ENCODE measurements around the gene MAT1A. TPM values are rescaled to one million over a fixed set of nuclear protein-coding genes. Genes with fewer than 3 reads are reported as not detected.

Gene MAT1A
- total and polyA plus RNA-seq, 8 donors = 0.33 to 0.78 (median 0.51) TPM

- H3K36me3 ChIP-seq = no peaks in the 10 kb centered on the region
- intact Hi-C loops (cut with DNase I) = no loop called here
- TF ChIP-seq CTCF (IDR thresholded peaks at IDR 0.05) = no peak
- peaks cover 0 to 5% of the 10 kb centered on the region in 2 donors for H3K27me3 ChIP-seq
- H3K4me1 ChIP-seq = no peaks in the 10 kb centered on the region
- DNase-seq = no peak
- no peaks in the 10 kb centered on the region for H3K9me3 ChIP-seq
- no peak for ATAC-seq
- H3K27ac ChIP-seq = no peak overlapping the region
- no peak overlapping the region for H3K4me3 ChIP-seq
Measured at GRCh38 chr10:80283119-80283518, 6.3 kb downstream of the MAT1A start.

GRCh38 chr10:80281784-80282765 is 7.4 kb downstream of the MAT1A start:
- Histone ChIP-seq H3K27ac (no peak overlapping the region), H3K27me3 (peaks cover 0 to under 1% of the 10 kb centered on the region in 2 donors), H3K4me3 (no peak overlapping the region), H3K9me3 (no peaks in the 10 kb centered on the region), H3K4me1 (no peaks in the 10 kb centered on the region), H3K36me3 (no peaks in the 10 kb centered on the region)
- ATAC-seq = no peak
- intact Hi-C loops (cut with DNase I) = no loop called here
- TF ChIP-seq CTCF (IDR thresholded peaks at IDR 0.05) = no peak
- no peak for DNase-seq

GRCh38 chr10:80281292-80281691 is 8.2 kb downstream of the MAT1A start:
- no peak for ATAC-seq
- Histone ChIP-seq H3K9me3 (no peaks in the 10 kb centered on the region), H3K36me3 (no peaks in the 10 kb centered on the region), H3K27me3 (no peaks in the 10 kb centered on the region), H3K4me1 (no peaks in the 10 kb centered on the region), H3K27ac (no peak overlapping the region), H3K4me3 (no peak overlapping the region)
- intact Hi-C loops (cut with DNase I) = no loop called here
- DNase-seq = no peak
- no peak for TF ChIP-seq CTCF (IDR thresholded peaks at IDR 0.05)

- H3K36me3 ChIP-seq = no peaks in the 10 kb centered on the region
- H3K27me3 ChIP-seq = no peaks in the 10 kb centered on the region
- ATAC-seq (no peak), DNase-seq (no peak)
- H3K9me3 ChIP-seq = no peaks in the 10 kb centered on the region
- no peaks in the 10 kb centered on the region for H3K4me1 ChIP-seq
- H3K4me3 ChIP-seq = no peak overlapping the region
- H3K27ac ChIP-seq = no peak overlapping the region
- intact Hi-C loops (cut with DNase I) = no loop called here
- no peak for TF ChIP-seq CTCF (IDR thresholded peaks at IDR 0.05)
Measured at GRCh38 chr10:80280071-80280800, 9.2 kb downstream of the MAT1A start.

GRCh38 chr10:80279146-80279545 is 10.3 kb downstream of the MAT1A start:
- ATAC-seq (no peak), DNase-seq (no peak)
- no peak overlapping the region for H3K4me3 ChIP-seq
- no peak for TF ChIP-seq CTCF (IDR thresholded peaks at IDR 0.05)
- H3K27ac ChIP-seq = no peak overlapping the region
- H3K4me1 ChIP-seq = no peaks in the 10 kb centered on the region
- intact Hi-C loops (cut with DNase I) = no loop called here
- H3K9me3 ChIP-seq = no peaks in the 10 kb centered on the region
- no peaks in the 10 kb centered on the region for H3K27me3 ChIP-seq
- H3K36me3 ChIP-seq = no peaks in the 10 kb centered on the region

Data from left lung (tissue), 10 donors.